Keratinocyte (primary cell): ENCODE measurements around the gene TRPM2.

ENCODE experiments used
- EZH2 ChIP-seq: IDR thresholded peaks from one replicate; pipeline ENCODE4 v1.6.1; 2012; ENCODE audit warnings: inconsistent platforms, mild to moderate bottlenecking, low read length, moderate library complexity
- TF ChIP-seq, protein P1 (sequence below), 3 experiments: IDR thresholded peaks in 1 of 3; conservative IDR thresholded peaks in 1 of 3; optimal IDR thresholded peaks in 1 of 3; 2 replicates in 2 of 3; 3 replicates in 1 of 3; pipeline versions ENCODE3 to v1.5.1; 2011; ENCODE audit warnings: low read length in 3 of 3, mild to moderate bottlenecking in 3 of 3, moderate library complexity in 2 of 3, control low read depth in 1 of 3, inconsistent platforms in 1 of 3; ENCODE audit not compliant: insufficient read depth in 2 of 3; ENCODE audit errors: extremely low read depth in 1 of 3

- TF ChIP-seq, protein P1, sequence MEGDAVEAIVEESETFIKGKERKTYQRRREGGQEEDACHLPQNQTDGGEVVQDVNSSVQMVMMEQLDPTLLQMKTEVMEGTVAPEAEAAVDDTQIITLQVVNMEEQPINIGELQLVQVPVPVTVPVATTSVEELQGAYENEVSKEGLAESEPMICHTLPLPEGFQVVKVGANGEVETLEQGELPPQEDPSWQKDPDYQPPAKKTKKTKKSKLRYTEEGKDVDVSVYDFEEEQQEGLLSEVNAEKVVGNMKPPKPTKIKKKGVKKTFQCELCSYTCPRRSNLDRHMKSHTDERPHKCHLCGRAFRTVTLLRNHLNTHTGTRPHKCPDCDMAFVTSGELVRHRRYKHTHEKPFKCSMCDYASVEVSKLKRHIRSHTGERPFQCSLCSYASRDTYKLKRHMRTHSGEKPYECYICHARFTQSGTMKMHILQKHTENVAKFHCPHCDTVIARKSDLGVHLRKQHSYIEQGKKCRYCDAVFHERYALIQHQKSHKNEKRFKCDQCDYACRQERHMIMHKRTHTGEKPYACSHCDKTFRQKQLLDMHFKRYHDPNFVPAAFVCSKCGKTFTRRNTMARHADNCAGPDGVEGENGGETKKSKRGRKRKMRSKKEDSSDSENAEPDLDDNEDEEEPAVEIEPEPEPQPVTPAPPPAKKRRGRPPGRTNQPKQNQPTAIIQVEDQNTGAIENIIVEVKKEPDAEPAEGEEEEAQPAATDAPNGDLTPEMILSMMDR (optimal IDR thresholded peaks at IDR 0.05 in 1 of 3, IDR thresholded peaks at IDR 0.05 in 1 of 3, conservative IDR thresholded peaks at IDR 0.05 in 1 of 3; ENCODE audit: extremely low read depth in 1 of 3, insufficient read depth in 2 of 3, low read length in 3 of 3): no peak
- no peak for TF ChIP-seq EZH2
Measured at GRCh38 chr21:44461005-44461404, 107.6 kb downstream of the TRPM2 start.
